GM11168 (cell line): ENCODE results near the gene JAG2.

Source experiments
- in situ Hi-C: fragments of 300-500 bp; cut with MboI; formaldehyde crosslinking; loops from one replicate; pipeline ENCODE4 v1.12.0; 2022; ENCODE audit warnings: low sequenced_read_pairs; ENCODE audit not compliant: unreplicated experiment

The JAG2 gene

GRCh38 chr14:105204206-105204930 lies 35.8 kb upstream of the JAG2 start:
- in situ Hi-C loops: no loop called here

- in situ Hi-C loops: no loop called here
These were observed 35.1 kb upstream of the JAG2 start for GRCh38 chr14:105203701-105204100.

GRCh38 chr14:105203057-105203531 lies 34.5 kb upstream of the JAG2 start:
- in situ Hi-C loops: no loop called here

- in situ Hi-C loops: no loop called here
These were observed 33.4 kb upstream of the JAG2 start for GRCh38 chr14:105201925-105202513.

GRCh38 chr14:105201156-105201924 lies 32.8 kb upstream of the JAG2 start:
- in situ Hi-C loops: no loop called here

- in situ Hi-C loops: no loop called here
These were observed 32.1 kb upstream of the JAG2 start for GRCh38 chr14:105200641-105201040.

GRCh38 chr14:105200074-105200473 lies 31.5 kb upstream of the JAG2 start:
- in situ Hi-C loops: no loop called here

- in situ Hi-C loops: no loop called here
These were observed 30.5 kb upstream of the JAG2 start for GRCh38 chr14:105199093-105199492.

GRCh38 chr14:105198588-105198987 lies 30.0 kb upstream of the JAG2 start:
- in situ Hi-C loops: no loop called here

GRCh38 chr14:105197211-105197641 lies 28.6 kb upstream of the JAG2 start:
- in situ Hi-C loops: no loop called here

- in situ Hi-C loops: no loop called here
These were observed 27.8 kb upstream of the JAG2 start for GRCh38 chr14:105196265-105196960.

- in situ Hi-C loops: no loop called here
These were observed 27.1 kb upstream of the JAG2 start for GRCh38 chr14:105195522-105196264.

GRCh38 chr14:105195051-105195450 lies 26.5 kb upstream of the JAG2 start:
- in situ Hi-C loops: no loop called here

- in situ Hi-C loops: loop anchor here (5.0 kb wide), 1 partner anchor 158 kb away; no protein-coding TSS in a partner anchor
These were observed 25.6 kb upstream of the JAG2 start for GRCh38 chr14:105193916-105194782.

- in situ Hi-C loops: loop anchor here (5.0 kb wide), 1 partner anchor 159 kb away; no protein-coding TSS in a partner anchor
These were observed 24.5 kb upstream of the JAG2 start for GRCh38 chr14:105192866-105193731.

GRCh38 chr14:105187935-105188524 lies 19.5 kb upstream of the JAG2 start:
- in situ Hi-C loops: no loop called here

GRCh38 chr14:105187116-105187515 lies 18.5 kb upstream of the JAG2 start:
- in situ Hi-C loops: no loop called here
